HT1080 (cell line): ENCODE measurements around the gene PPP2CA. TPM values are rescaled to one million over a fixed set of nuclear protein-coding genes. Genes with fewer than 3 reads are reported as not detected.

Experiments used
- DNase-seq: peaks from one replicate; pipeline ENCODE4 v3.0.0-alpha.2; 2015; ENCODE audit warnings: low read depth
- small RNA-seq: library from RNA; depleted of rRNA; stranded (forward); fragments of <200 nt; gene quantifications from one replicate; pipeline ENCODE3, GENCODE V24; 2014
- total RNA-seq: library from RNA; depleted of rRNA; stranded (reverse); fragments of >200 nt; shearing (Covaris generic); gene quantifications from 2 replicates; pipeline ENCODE4 v1.2.3, GENCODE V29; 2014; rRNA removed

PPP2CA gene
- total RNA-seq, 1 experiment from 2014 or later = 287 TPM

GRCh38 chr5:134149571-134150303, 76.1 kb downstream of the PPP2CA start:
- peak; percentile 72 for DNase-seq

GRCh38 chr5:134148986-134149539, 76.8 kb downstream of the PPP2CA start:
- DNase-seq = no peak

GRCh38 chr5:134148316-134148715, 77.6 kb downstream of the PPP2CA start:
- no peak for DNase-seq

GRCh38 chr5:134146651-134147518, 79.0 kb downstream of the PPP2CA start:
- no peak for DNase-seq

GRCh38 chr5:134145779-134146581, 79.9 kb downstream of the PPP2CA start:
- DNase-seq = peak; percentile 62

GRCh38 chr5:134145041-134145757, 80.7 kb downstream of the PPP2CA start:
- no peak for DNase-seq

Small RNA genes lying within 50 kb of the gene (small RNA-seq; reads per million reads assigned to genes)
- not detected for gene MIR3661

Other genes starting within 250 kb of the PPP2CA start
- gene VDAC1, start 221.1 kb downstream of the PPP2CA start, total RNA-seq = 405 and 411 TPM in 2 replicates
- not detected in 2 replicates for gene TCF7, start 111.4 kb downstream of the PPP2CA start, total RNA-seq
- 235 and 289 TPM in 2 replicates for gene SKP1, start 49.1 kb downstream of the PPP2CA start, total RNA-seq
- gene CDKL3, start 141.1 kb upstream of the PPP2CA start, total RNA-seq = 0.50 and 1.1 TPM in 2 replicates
- gene UBE2B, start 145.5 kb upstream of the PPP2CA start, total RNA-seq = 17.4 and 23.3 TPM in 2 replicates
- 81.7 and 83.0 TPM in 2 replicates for gene CDKN2AIPNL, start 185.8 kb upstream of the PPP2CA start, total RNA-seq